ENCODE data around the gene SLC15A4.

The SLC15A4 gene

GRCh38 chr12:128784030-128784760 lies 39.6 kb downstream of the SLC15A4 start:
- no peak for TF ChIP-seq CTCF (IDR thresholded peaks at IDR 0.05; ENCODE audit: low read depth, low read length)
- H3K4me3 ChIP-seq (ENCODE audit: low read depth, low read length): no peak overlapping the region

- no peak for TF ChIP-seq CTCF (IDR thresholded peaks at IDR 0.05; ENCODE audit: low read depth, low read length)
- H3K4me3 ChIP-seq (ENCODE audit: low read depth, low read length): no peak overlapping the region
These were observed 40.6 kb downstream of the SLC15A4 start for GRCh38 chr12:128783129-128783574.

GRCh38 chr12:128779901-128780300 lies 43.9 kb downstream of the SLC15A4 start:
- H3K4me3 ChIP-seq (ENCODE audit: low read depth, low read length): no peak overlapping the region
- TF ChIP-seq CTCF (IDR thresholded peaks at IDR 0.05; ENCODE audit: low read depth, low read length): no peak

- TF ChIP-seq CTCF (IDR thresholded peaks at IDR 0.05; ENCODE audit: low read depth, low read length): no peak
These were observed 51.5 kb downstream of the SLC15A4 start for GRCh38 chr12:128772249-128772648.

GRCh38 chr12:128771681-128772080 lies 52.1 kb downstream of the SLC15A4 start:
- no peak for TF ChIP-seq CTCF (IDR thresholded peaks at IDR 0.05; ENCODE audit: low read depth, low read length)
- H3K4me3 ChIP-seq (ENCODE audit: low read depth, low read length): no peak overlapping the region

More at GRCh38 chr12:128772249-128772648, 51.5 kb downstream of the SLC15A4 start:
- no peak overlapping the region for H3K4me3 ChIP-seq (ENCODE audit: low read depth, low read length)

GRCh38 chr12:128767518-128767917 lies 56.2 kb downstream of the SLC15A4 start:
- no peak for TF ChIP-seq CTCF (IDR thresholded peaks at IDR 0.05; ENCODE audit: low read depth, low read length)
- no peak overlapping the region for H3K4me3 ChIP-seq (ENCODE audit: low read depth, low read length)

GRCh38 chr12:128766738-128767501 lies 56.8 kb downstream of the SLC15A4 start:
- no peak for TF ChIP-seq CTCF (IDR thresholded peaks at IDR 0.05; ENCODE audit: low read depth, low read length)
- H3K4me3 ChIP-seq (ENCODE audit: low read depth, low read length): no peak overlapping the region

Measured in WI38 (cell line).